Epithelial cell of esophagus (primary cell): ENCODE measurements around the gene FAM110A.
A peak's percentile ranks its signal among the peaks of the same experiment; 100 is the strongest.

Experiments
- DNase-seq: peaks from one replicate; pipeline ENCODE4 v3.0.0; 2010; ENCODE audit warnings: low read depth
- H3K4me3 ChIP-seq: 2 replicates; pipeline ENCODE4 v1.5.1; 2011; ENCODE audit warnings: mild to moderate bottlenecking, low read length, control low read depth
- TF ChIP-seq, protein P1 (sequence below): IDR thresholded peaks from 2 replicates; pipeline ENCODE4 v1.5.1; 2011; ENCODE audit warnings: low read depth, mild to moderate bottlenecking, low read length, control low read depth, inconsistent platforms; ENCODE audit not compliant: insufficient read depth; ENCODE audit errors: missing control alignments

FAM110A gene

DNA sequence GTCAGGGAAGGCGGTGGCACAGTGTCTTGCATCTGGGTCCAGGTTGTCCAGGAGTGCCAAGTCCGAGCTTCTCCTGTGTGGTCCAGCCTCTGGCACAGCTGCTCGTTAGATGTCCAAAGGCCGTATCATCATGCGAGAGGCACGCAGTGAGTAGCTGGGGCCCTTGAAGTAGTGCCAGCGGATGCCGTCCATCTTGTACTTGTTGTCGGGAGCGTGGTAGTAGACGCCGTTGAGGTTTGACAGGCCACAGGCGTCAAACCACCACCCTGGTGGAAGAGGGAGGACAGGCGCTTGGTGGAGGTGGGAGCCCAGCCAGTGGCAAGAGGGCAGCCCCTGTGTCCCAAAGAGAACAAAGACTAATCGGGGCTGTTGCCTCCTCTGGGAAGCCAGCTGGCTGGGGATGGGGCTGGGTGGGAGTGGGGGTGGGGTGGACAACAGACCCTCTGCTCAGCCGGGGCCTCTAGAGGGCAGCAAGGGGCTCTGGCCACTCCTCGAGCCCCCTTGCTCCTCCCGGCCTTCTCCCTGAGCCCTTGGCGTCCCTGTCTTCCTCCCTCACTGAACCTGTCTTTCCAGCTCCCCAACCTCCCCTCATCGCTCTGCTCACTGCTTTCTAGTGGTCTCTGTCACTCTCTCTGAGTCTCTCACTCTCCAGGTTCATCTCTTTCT, 39.5 kb downstream of the FAM110A start:
- DNase-seq, result no peak
- TF ChIP-seq, protein P1, sequence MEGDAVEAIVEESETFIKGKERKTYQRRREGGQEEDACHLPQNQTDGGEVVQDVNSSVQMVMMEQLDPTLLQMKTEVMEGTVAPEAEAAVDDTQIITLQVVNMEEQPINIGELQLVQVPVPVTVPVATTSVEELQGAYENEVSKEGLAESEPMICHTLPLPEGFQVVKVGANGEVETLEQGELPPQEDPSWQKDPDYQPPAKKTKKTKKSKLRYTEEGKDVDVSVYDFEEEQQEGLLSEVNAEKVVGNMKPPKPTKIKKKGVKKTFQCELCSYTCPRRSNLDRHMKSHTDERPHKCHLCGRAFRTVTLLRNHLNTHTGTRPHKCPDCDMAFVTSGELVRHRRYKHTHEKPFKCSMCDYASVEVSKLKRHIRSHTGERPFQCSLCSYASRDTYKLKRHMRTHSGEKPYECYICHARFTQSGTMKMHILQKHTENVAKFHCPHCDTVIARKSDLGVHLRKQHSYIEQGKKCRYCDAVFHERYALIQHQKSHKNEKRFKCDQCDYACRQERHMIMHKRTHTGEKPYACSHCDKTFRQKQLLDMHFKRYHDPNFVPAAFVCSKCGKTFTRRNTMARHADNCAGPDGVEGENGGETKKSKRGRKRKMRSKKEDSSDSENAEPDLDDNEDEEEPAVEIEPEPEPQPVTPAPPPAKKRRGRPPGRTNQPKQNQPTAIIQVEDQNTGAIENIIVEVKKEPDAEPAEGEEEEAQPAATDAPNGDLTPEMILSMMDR, result no peak
- H3K4me3 ChIP-seq, result no peak overlapping the region

DNA sequence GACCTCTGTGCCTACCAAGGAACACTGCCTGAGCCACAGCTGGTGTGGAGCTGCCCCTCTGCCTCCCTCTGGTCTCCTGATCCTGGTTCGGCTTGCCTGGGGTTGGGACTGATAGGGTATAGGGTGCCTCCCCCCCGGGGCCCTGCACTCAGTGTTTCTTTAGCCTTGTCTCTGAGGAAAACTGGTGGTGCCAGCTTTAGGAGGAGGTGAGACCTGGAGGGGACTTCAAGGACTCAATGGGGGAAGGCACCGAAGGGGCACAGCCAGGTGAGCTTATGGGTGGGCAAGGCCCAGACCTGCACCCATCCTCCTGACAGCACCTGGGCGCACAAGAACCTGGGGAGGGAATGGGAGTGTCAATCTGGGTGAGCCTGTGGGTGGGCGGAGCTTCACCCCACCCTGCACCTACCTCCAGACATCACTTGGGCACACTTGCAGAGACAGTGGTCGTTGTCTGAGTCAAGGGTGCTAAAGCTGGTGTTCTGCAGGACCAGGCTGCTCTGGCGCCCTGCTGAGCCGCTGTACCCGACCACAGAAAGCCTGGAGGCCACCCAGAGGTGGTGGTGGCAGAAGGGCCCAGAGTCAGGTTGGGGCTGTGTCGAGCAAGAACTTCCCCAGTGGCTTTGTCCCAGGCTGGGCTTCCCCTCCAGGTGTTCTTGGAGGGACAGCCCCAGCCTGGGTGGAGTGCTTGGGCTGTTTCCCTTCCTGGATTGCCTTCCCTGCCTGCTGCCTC, 40.5 kb downstream of the FAM110A start:
- no peak for DNase-seq
- TF ChIP-seq, protein P1, result no peak
- no peak overlapping the region for H3K4me3 ChIP-seq

DNA sequence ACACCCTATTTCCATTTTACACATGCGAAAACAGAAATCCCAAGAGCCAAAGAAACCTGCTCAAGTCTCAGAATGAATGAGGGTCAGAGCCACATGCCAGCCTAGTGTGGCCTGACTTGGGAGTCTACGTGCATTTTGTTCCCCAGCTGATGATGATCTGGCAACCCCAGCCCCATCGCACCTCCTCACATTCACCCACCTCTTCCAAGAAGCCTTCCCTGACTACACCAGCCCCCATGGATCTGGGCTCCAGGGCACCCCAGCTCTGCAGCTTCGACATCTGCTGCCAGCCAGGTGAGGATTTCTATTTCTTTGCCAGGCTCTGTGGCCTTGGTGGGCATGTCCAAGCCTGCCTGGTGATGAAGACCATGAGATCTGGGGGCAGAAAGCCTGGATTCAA, 41.6 kb downstream of the FAM110A start:
- H3K4me3 ChIP-seq, result no peak overlapping the region
- peak; percentile 35 for DNase-seq
- TF ChIP-seq, protein P1, result no peak

DNA sequence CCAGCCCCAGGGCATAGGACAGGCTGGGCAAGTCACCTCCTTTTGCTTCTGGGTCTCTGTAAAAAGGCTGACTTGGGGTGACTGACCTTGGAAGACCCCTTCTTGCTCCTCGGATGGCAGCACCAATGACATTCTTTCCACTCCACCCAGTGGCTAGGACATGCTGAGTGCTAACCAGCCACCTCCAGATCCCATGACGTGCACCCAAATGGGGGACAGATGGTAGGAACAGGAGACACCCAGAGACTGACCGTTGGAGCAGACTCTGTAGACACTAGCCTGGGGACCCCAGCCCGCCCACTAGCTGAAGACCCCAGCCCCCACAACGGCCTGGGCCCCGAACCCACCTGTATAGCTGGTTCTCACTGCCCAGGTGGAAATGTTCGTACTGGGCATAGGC, 44.3 kb downstream of the FAM110A start:
- DNase-seq, result no peak
- no peak overlapping the region for H3K4me3 ChIP-seq
- TF ChIP-seq, protein P1, result no peak

DNA sequence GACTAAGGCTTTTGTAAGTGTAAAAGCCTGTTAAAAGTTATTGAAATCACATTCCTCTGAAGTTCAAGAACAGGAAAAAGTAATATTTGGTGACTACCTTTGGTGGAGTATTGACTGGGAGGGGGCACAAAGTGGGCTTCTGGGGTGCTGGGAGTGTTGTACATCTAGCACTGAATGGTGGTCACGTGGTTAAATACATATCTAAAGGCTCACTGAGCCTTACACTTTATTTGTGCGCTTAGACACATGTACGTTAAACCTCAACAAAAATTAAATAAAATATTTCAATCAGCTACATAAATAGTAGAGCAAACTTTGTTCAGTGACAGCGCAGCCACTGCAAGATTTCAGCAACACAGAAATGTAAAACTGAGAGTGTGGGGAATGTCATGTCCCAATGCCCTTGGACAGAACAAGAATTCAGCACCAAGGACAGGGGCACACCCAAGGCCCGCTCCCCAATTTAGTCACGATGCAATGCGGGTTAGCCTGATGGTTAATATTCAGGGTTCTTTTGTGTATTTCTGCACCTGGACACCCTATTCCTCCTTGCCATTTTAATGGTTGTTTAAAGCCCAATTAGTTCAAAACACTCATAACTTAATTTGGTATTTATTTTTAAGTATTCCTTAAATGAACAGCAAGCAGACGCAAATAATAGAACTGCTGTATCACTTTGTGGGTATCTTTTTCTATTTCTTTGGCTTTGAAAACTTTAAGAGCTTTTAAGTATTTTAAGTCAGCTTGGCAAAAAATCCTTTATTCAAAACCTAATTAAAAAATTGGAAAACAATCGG, 45.2 kb downstream of the FAM110A start:
- H3K4me3 ChIP-seq, result no peak overlapping the region
- TF ChIP-seq, protein P1, result no peak
- peak; percentile 52 for DNase-seq

DNA sequence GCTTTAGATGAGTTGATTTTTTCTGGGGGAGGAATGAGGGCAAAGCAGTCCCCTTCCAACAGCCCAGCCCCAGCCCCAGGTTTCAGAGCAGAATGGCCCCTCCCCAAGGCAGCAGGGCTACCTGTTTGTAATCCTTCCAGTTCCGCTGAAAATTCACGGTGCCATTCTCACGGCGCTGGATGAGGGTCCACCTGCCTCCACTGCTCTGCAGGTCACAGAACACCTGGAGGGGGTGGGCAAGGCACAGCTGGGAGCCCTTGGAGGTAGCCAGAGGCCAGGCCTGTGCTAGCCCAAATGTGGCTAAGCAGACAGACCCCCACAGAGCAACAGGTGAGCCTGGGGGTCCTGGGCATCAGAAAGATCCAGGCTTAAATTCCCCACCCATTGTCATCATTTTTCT, 46.1 kb downstream of the FAM110A start:
- TF ChIP-seq, protein P1, result no peak
- H3K4me3 ChIP-seq, result no peak overlapping the region
- no peak for DNase-seq
